HepG2 (cell line): ENCODE measurements around the gene ARFGEF2. TPM values are rescaled to one million over a fixed set of nuclear protein-coding genes. Genes with fewer than 3 reads are reported as not detected.

Experiments
- ATAC-seq: fragments of 200-7000 bp; cut with Tn5 transposase; 3 replicates; pipeline ENCODE4 v1.9.1; 2020; ENCODE audit warnings: mild to moderate bottlenecking, moderate library complexity
- BruUV-seq: library from RNA; stranded (reverse); fragments of 400-500 nt; replicated peaks from 2 replicates; lab custom pipeline; 2021; lab: Mats Ljungman, UMichigan
- CTCF ChIA-PET: fragments of 300-600 bp; formaldehyde crosslinking; extraction: SDS; loops from one replicate; lab custom pipeline; 2021; ENCODE audit warnings: low total read pairs, inconsistent platforms, low intra/inter-chr PET ratio; lab: Yijun Ruan, JAX
- POLR2A ChIA-PET: fragments of 350-600 bp; sonication (Branson Sonifier 250); formaldehyde crosslinking; loops from one replicate; lab custom pipeline; 2020; ENCODE audit warnings: antibody characterized with exemption, inconsistent platforms; lab: Yijun Ruan, JAX
- DNase-seq: peaks from one replicate; pipeline ENCODE4 v3.0.0-alpha.2; 2015; ENCODE audit warnings: low spot score
- FAIRE-seq: peaks from 3 replicates; lab custom pipeline; 2011; peaks lifted over from hg19 to GRCh38; lab: Jason Lieb, UNC
- H2AFZ ChIP-seq: one replicate; pipeline ENCODE4 v1.6.1; 2011; ENCODE audit warnings: low read length, inconsistent platforms
- H3K27ac ChIP-seq: fragments of 300-600 bp; 3 replicates; pipeline ENCODE4 v1.8.0; 2011; ENCODE audit warnings: mixed run types, mild to moderate bottlenecking, mixed read lengths, low read length, inconsistent platforms; ENCODE audit not compliant: insufficient read depth; ENCODE audit errors: extremely low read length
- H3K27me3 ChIP-seq, 2 experiments: fragments of 200-600 bp in 1 of 2; 2 replicates in 1 of 2; 3 replicates in 1 of 2; pipeline versions ENCODE4 v1.6.0 to v1.8.0; 2011; ENCODE audit warnings: low read length in 2 of 2, mild to moderate bottlenecking in 2 of 2, moderate library complexity in 2 of 2, inconsistent platforms in 1 of 2; ENCODE audit not compliant: insufficient read depth in 2 of 2, control insufficient read depth in 1 of 2
- H3K36me3 ChIP-seq, 2 experiments: fragments of 200-600 bp in 1 of 2; replicated peaks in 1 of 2; 2 replicates in 1 of 2; 3 replicates in 1 of 2; pipeline versions ENCODE4 v1.5.1 to v1.8.0; 2011; ENCODE audit warnings: low read length in 2 of 2, inconsistent platforms in 1 of 2; ENCODE audit not compliant: insufficient read depth in 2 of 2, control insufficient read depth in 1 of 2
- H3K4me1 ChIP-seq: 2 replicates; pipeline ENCODE4 v1.5.1; 2012; ENCODE audit warnings: low read length, inconsistent platforms; ENCODE audit not compliant: insufficient read depth
- H3K4me2 ChIP-seq: 2 replicates; pipeline ENCODE4 v1.6.0; 2011; ENCODE audit warnings: low read depth, low read length, inconsistent platforms
- H3K4me3 ChIP-seq, 3 experiments: fragments of 200-600 bp in 1 of 3; sonication (generic), shearing (Covaris generic) in 1 of 3; replicated peaks in 1 of 3; 2 replicates each; pipeline ENCODE4 v1.5.1; 2011 to 2016; ENCODE audit warnings: low read length in 3 of 3, inconsistent platforms in 2 of 3, low read depth in 2 of 3, mild to moderate bottlenecking in 2 of 3, control low read depth in 1 of 3, mixed read lengths in 1 of 3; ENCODE audit not compliant: insufficient read depth in 1 of 3
- H3K79me2 ChIP-seq: one replicate; pipeline ENCODE4 v1.6.1; 2011; ENCODE audit warnings: low read length, inconsistent platforms; ENCODE audit not compliant: insufficient read depth
- H3K9ac ChIP-seq: 2 replicates; pipeline ENCODE4 v1.6.0; 2011; ENCODE audit warnings: mild to moderate bottlenecking, low read depth, low read length, inconsistent platforms; ENCODE audit not compliant: insufficient read depth
- H3K9me3 ChIP-seq: 2 replicates; pipeline ENCODE4 v1.5.1; 2012; ENCODE audit warnings: mild to moderate bottlenecking, low read length
- H4K20me1 ChIP-seq: 2 replicates; pipeline ENCODE4 v1.6.0; 2011; ENCODE audit warnings: inconsistent platforms, mild to moderate bottlenecking, low read length, moderate library complexity; ENCODE audit not compliant: insufficient read depth
- CHD4 ChIP-seq: fragments of 200-600 bp; sonication (generic); IDR thresholded peaks from 2 replicates; pipeline ENCODE4 v1.7.0; 2017; ENCODE audit warnings: mild to moderate bottlenecking, low read length, borderline replicate concordance
- XRCC5 ChIP-seq: fragments of 200-400 bp; formaldehyde crosslinking; optimal IDR thresholded peaks from 2 replicates; pipeline ENCODE3; 2017; ENCODE audit warnings: mild to moderate bottlenecking, low read length
- ZEB1 ChIP-seq: IDR thresholded peaks from 2 replicates; pipeline ENCODE4 v1.6.1; 2012; ENCODE audit warnings: mild to moderate bottlenecking, low read depth, inconsistent platforms; ENCODE audit not compliant: insufficient replicate concordance
- ZFP36L1 ChIP-seq: sonication (generic); formaldehyde crosslinking; IDR thresholded peaks from 2 replicates; pipeline ENCODE4 v1.8.0; 2022; ENCODE audit warnings: mild to moderate bottlenecking, missing genetic modification reagents, moderate library complexity
- ZMYM3 ChIP-seq: sonication (generic); formaldehyde crosslinking; IDR thresholded peaks from 2 replicates; pipeline ENCODE4 v1.5.1; 2020; ENCODE audit warnings: mild to moderate bottlenecking, missing genetic modification reagents
- ZNF329 ChIP-seq: sonication (generic); formaldehyde crosslinking; IDR thresholded peaks from 2 replicates; pipeline ENCODE4 v1.9.0; 2021; ENCODE audit warnings: low read depth, mild to moderate bottlenecking, missing genetic modification reagents
- WGBS: methylation state at CpG from one replicate; pipeline ENCODE4 v1.1.6; 2017; ENCODE audit warnings: low lambda C conversion rate; 5-methylcytosine and 5-hydroxymethylcytosine counted together
- in situ Hi-C: cut with HindIII; loops from 2 replicates; pipeline ENCODE4 v1.10.0; 2017; ENCODE audit warnings: low pct_unique_long_range_greater_than_20kb; ENCODE audit not compliant: extremely low pct_ligation_motif_present
- intact Hi-C: fragments of 100-400 bp; cut with micrococcal nuclease; formaldehyde crosslinking; loops from one replicate; pipeline ENCODE4 v1.10.0; 2022; ENCODE audit not compliant: unreplicated experiment
- polyA plus RNA-seq, 8 experiments: library from polyadenylated mRNA; depleted of rRNA in 3 of 8; stranded (reverse) in 7 of 8; unstranded in 1 of 8; fragments of >200 nt; fragmentation: Illumina TruSeq in 4 of 8; extraction: Trizol in 4 of 8; gene quantifications; 2 replicates each; pipeline versions ENCODE4 v1.2.1 to v1.2.3, GENCODE V29; 2011 to 2016; ENCODE audit warnings: low read depth in 4 of 8, missing spikeins in 1 of 8, mixed read lengths in 1 of 8; ENCODE audit not compliant: insufficient read depth in 1 of 8
- total RNA-seq, 5 experiments: library from RNA; depleted of rRNA; stranded (reverse); fragments of >200 nt; fragmentation: Illumina TruSeq; extraction: Trizol; gene quantifications; 2 replicates each; pipeline ENCODE4 v1.2.3, GENCODE V29; 2016; ENCODE audit warnings: low read depth in 1 of 5

The ARFGEF2 gene
- total and polyA plus RNA-seq, 2 of the 13 experiments (the other 11 are each of a cell fraction or from before 2014, with no cell fraction given): 44.0 to 60.8 TPM

GRCh38 chr20:48892891-48893290 lies 28.6 kb upstream of the ARFGEF2 start:
- Histone ChIP-seq H3K36me3 (no peaks in the 10 kb centered on the region), H3K27ac (no peak overlapping the region), H3K9me3 (no peaks in the 10 kb centered on the region), H3K4me3 (no peak overlapping the region), H3K4me2 (no peak overlapping the region), H3K4me1 (no peaks in the 10 kb centered on the region), H3K79me2 (no peaks in the 10 kb centered on the region), H2AFZ (no peak overlapping the region), H4K20me1 (no peaks in the 10 kb centered on the region), H3K9ac (no peak overlapping the region), H3K27me3 (peaks cover 0 to 20% of the 10 kb centered on the region in 2 experiments; a peak in 4 of 5 replicates)
- DNase-seq: no peak
- no peak for ATAC-seq
- POLR2A ChIA-PET: no interaction called here
- CTCF ChIA-PET: no interaction called here
- intact Hi-C loops: no loop called here
- in situ Hi-C loops: no loop called here
- WGBS: 2% methylated on average over 2 of the region's 2 CpGs
- no peak for FAIRE-seq
- BruUV-seq: no TSS peak
- TF ChIP-seq CHD4 (no peak), ZEB1 (no peak), ZFP36L1 (CRISPR knock-in tag) (no peak), ZMYM3 (CRISPR knock-in tag) (no peak)

GRCh38 chr20:48893374-48893773 lies 28.1 kb upstream of the ARFGEF2 start:
- intact Hi-C loops (no loop called here), in situ Hi-C loops (no loop called here)
- no peaks in the 10 kb centered on the region for H3K79me2 ChIP-seq
- peaks cover 0 to 24% of the 10 kb centered on the region in 2 experiments; a peak in 4 of 5 replicates for H3K27me3 ChIP-seq
- ChIA-PET POLR2A (no interaction called here), CTCF (no interaction called here)
- DNase-seq (no peak), ATAC-seq (no peak), FAIRE-seq (no peak)
- no peak overlapping the region for H3K9ac ChIP-seq
- no peaks in the 10 kb centered on the region for H3K36me3 ChIP-seq
- H2AFZ ChIP-seq: no peak overlapping the region
- H3K4me3 ChIP-seq: no peak overlapping the region
- H4K20me1 ChIP-seq: no peaks in the 10 kb centered on the region
- H3K4me2 ChIP-seq: no peak overlapping the region
- BruUV-seq: no TSS peak
- H3K27ac ChIP-seq: no peak overlapping the region
- no peaks in the 10 kb centered on the region for H3K9me3 ChIP-seq
- no peaks in the 10 kb centered on the region for H3K4me1 ChIP-seq
- TF ChIP-seq XRCC5 (no peak), ZNF329 (CRISPR knock-in tag) (peak; percentile 98)
